Measurements from ENCODE around the gene CFAP20DC.

The CFAP20DC gene

GRCh38 chr3:58800032-58800431, 249.8 kb downstream of the CFAP20DC start:
- DNase-seq (ENCODE audit: low spot score): no peak

GRCh38 chr3:58799271-58799670, 250.6 kb downstream of the CFAP20DC start:
- no peak for DNase-seq (ENCODE audit: low spot score)

DNA sequence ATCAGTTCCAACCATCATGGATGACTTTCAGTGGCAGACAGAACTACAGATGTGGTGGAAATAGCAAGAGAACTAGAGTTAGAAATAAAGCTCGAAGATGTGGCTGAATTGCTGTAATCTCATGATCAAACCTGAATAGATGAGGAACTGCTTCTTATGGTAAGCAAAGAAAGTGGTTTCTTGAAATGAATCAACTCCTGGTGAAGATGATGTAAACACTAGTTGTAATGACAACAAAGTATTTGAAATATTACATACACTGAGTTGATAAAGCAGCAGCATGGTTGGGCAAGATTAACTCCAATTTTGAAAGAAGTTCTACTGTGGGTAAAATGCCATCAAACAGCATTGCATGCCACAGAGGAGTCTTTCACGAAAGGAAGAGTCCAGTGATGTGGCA, 251.5 kb downstream of the CFAP20DC start:
- no peak for DNase-seq (ENCODE audit: low spot score)

DNA sequence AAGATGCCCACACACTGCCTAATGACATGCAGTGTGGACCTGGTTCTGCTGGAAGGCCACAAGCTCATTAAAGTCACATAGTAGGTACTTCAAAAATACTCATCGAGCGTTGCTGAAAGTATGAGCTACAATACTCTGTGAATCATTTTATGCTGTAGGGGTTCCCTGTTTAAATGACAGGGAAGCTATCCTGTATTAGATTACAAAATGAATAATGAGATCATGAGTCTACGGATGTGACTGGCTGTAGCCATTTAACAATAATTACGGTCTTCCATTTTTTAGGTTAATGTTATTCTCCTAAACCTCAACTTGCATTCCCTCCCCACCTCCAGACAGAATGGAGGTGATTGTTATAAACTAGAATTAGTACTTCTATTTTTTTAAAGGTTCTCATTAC, 255.1 kb downstream of the CFAP20DC start:
- DNase-seq (ENCODE audit: low spot score): no peak

- DNase-seq (ENCODE audit: low spot score): no peak
Observed at GRCh38 chr3:58793938-58794337, 255.9 kb downstream of the CFAP20DC start.

DNA sequence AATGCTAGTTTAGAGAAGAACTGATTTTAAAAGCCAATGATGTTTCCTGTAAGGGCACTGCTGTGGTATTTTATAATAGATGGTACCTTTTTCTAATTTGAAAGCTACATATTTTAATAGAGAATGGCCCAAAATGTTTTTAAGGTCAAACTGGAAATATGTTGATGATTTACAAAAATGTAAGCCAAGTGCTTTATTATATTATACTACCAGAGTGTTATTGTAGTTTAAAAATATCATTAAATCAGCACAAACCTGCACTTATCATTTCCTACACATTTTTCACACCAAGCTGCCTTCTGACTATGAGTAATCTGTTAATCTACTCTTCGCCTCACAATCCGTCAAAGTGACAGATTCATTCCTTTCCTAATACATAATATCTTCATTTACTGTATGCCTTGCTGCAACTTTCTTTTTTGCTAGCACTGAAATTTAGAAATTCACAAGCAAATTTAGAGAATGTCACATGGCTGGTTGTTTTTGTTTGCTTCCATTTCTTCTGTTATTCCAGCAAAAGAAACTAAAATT, 256.8 kb downstream of the CFAP20DC start:
- no peak for DNase-seq (ENCODE audit: low spot score)

- DNase-seq (ENCODE audit: low spot score): no peak
Observed at GRCh38 chr3:58789385-58789784, 260.4 kb downstream of the CFAP20DC start.

GRCh38 chr3:58784888-58785287, 264.9 kb downstream of the CFAP20DC start:
- DNase-seq (ENCODE audit: low spot score): no peak

- DNase-seq (ENCODE audit: low spot score): no peak
Observed at GRCh38 chr3:58784425-58784824, 265.4 kb downstream of the CFAP20DC start.

DNA sequence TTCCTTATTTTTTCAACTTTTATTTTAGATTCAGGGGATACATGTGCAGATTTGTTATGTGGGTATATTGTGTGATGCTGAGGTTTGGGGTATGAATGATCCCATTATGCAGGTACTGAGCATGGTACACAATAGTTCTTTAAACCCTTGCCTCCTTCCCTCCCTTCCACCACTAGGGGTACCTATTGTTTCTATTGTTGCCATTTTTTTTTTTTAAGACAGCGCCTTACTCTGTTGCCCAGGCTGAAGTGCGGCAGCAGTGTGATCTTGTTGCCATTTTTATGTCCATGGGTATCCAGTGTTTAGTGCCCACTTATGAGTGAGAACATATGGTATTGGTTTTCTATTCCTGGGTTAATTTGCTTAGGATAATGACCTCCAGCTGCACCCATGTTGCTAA, 266.0 kb downstream of the CFAP20DC start:
- no peak for DNase-seq (ENCODE audit: low spot score)

GRCh38 chr3:58779934-58780333, 269.9 kb downstream of the CFAP20DC start:
- no peak for DNase-seq (ENCODE audit: low spot score)

DNA sequence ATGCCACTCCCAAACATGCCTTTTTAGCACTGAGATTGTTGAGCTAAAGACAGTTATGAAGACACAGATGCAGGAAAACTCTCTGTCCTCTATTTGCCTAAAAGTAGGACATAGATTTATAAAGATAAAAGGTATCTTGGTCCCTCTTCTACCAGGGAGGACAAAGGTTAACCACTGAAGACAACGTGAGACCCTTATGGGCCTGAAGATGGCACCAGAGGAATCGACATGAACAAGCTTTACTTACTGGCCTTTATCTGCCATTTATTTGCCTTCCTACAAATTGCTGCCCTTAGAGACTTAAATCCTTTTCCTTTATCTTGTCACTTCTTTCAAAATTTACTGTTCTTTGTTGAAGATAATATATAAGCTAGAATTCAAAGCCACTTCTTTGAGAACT, 273.6 kb downstream of the CFAP20DC start:
- no peak for DNase-seq (ENCODE audit: low spot score)

DNA sequence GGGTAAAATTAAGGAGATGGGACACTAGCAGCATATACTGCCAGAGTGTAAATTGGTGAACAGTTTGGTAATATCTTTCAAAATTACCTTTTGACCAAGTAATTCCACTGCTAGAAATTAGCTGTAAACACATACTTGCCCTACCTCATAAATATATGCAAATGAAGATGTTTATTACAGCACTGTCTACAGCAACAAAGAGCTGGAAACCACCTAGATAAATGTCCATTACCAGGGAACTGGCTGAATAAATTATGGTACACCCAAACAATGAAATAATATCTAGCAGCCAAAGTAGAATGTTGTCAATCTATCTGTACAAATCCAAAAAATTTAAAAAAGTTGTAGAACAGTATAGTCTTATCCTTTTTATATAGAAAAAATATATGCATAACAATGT, 277.4 kb downstream of the CFAP20DC start:
- no peak for DNase-seq (ENCODE audit: low spot score)

DNA sequence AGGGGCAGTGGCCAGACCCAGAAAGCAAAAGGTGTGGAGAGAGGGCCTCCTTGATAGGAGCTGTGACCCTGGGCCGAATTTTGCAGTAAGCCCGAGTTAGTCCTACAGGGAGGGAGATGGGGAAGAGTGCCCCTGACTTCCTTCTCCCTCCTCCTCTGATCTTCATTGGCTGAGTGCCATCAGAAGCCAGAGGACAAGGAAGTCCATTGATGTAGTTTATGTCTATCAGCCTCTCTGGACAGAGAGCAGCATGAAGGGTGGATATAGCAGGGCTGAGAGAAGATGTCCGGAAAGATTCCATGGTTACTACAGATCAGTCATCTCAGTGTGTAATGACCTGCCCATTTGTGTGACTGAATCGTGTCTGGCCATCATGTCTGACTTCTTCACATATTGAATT, 280.8 kb downstream of the CFAP20DC start:
- DNase-seq (ENCODE audit: low spot score): no peak

GRCh38 chr3:58766587-58767282, 283.1 kb downstream of the CFAP20DC start:
- no peak for DNase-seq (ENCODE audit: low spot score)

DNA sequence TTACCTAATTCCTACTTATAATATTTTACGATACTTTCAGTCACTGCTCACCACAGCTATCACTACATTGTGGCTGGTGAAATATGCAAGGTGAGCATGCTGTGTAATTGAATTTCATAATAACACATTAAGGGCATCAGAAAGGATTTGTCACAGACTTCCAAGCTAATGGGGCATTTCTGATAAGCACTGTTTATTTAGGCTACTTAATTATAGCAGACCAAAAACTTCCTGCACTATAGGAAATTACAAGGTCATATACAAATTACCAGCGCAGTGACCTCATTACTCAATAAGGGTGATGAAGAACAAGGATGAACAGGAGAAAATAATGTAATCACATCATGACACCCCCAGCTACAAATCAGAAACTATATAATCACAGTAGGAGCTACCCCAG, 294.7 kb downstream of the CFAP20DC start:
- DNase-seq (ENCODE audit: low spot score): no peak

DNA sequence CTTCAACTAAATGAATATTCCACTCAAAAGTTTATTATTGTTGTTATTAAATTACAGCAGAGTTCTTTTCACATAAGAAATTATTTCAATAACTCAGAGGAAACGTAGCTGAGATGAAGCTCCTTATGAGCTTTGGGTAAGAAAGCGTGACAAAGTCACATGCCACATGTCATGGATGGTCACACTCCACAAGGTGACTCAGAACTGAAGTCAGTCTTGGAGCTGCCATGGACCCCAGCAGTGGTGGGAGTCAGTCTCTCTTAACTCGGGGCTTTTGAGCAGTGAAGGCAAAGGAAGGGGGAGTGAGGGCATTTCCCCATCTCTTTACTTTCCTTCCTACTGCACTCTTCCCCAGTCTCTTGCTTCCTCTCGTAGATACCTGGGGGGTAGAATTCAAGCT, 295.8 kb downstream of the CFAP20DC start:
- no peak for DNase-seq (ENCODE audit: low spot score)

DNA sequence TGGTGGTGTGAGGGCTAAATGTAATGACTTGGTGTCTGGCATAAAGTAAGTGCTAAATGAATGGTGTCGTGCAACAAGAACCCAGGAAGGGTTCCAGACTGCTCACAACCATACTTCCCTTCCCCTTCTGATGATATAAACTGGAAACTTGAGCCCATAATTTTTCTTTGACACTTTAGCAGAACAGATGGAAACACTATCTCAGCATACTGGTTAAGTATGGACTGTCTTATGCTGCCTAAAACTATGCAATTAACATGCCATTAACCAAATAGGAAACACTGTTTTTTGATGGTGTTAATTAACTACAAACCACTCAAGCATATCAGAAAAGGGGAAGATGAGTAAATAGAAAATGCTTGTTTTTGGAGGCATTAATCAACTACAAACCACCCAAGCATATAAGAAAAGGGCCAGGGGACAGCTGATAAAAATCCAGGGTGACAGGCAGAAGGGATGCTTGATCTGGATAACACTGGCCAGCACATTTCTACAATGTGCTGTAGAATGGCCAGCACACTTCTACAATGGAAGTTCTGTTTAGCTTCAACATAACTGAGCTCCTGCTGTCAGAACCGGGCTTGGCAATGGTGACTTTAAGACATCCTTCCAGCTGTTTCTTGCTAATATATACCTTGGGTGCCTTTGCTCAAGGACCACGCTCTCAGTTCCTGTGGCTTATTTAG, 297.8 kb downstream of the CFAP20DC start:
- DNase-seq (ENCODE audit: low spot score): no peak

- DNase-seq (ENCODE audit: low spot score): no peak
Observed at GRCh38 chr3:58751235-58751634, 298.6 kb downstream of the CFAP20DC start.

DNA sequence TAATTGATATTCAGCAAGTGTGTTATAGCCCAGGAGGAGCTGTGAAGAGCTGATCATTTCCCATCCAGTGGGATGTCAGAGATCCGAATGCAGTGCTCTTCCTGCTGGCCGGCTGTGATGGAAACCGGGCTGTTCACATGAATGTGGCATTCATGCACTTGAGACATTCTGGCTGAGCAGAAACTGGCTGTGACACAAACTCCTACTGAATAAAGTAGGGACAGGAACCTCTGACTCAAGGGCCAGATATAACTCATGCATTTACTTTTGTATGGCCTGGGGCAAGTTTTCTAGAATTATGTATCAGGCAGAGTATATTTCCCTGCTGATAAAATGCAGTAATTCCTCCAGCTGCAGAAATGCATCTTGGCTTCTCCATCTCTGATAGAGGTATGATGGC, 299.9 kb downstream of the CFAP20DC start:
- no peak for DNase-seq (ENCODE audit: low spot score)

GRCh38 chr3:58748024-58748423, 301.8 kb downstream of the CFAP20DC start:
- no peak for DNase-seq (ENCODE audit: low spot score)

- no peak for DNase-seq (ENCODE audit: low spot score)
Observed at GRCh38 chr3:58746758-58747157, 303.1 kb downstream of the CFAP20DC start.

GRCh38 chr3:58743296-58743695, 306.5 kb downstream of the CFAP20DC start:
- no peak for DNase-seq (ENCODE audit: low spot score)

DNA sequence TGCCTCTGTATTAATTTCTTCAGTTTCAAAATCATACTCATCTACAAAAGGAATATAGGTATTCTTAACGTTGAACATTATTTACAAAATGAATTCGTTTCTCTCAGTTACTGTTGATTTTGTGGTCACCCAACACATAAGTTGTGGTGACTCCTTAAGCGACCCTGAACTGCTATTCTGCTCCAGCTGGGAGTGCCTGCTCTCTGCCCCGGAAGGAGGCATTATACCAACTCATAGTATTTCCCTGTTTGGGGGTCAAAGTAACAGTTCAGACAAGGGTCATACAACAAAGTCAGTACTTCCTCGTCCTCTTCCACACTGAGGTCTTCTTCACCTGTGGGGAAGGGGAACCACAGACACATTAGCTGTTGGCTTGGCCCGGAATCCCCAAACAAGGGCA, 307.6 kb downstream of the CFAP20DC start:
- DNase-seq (ENCODE audit: low spot score): no peak
